Measurements from ENCODE around the gene FREM2. TPM values are rescaled to one million over a fixed set of nuclear protein-coding genes. Genes with fewer than 3 reads are reported as not detected.

Gene FREM2
- total and polyA plus RNA-seq, 2 donors from 2014 or later, result 3.6 to 16.9 TPM

DNA sequence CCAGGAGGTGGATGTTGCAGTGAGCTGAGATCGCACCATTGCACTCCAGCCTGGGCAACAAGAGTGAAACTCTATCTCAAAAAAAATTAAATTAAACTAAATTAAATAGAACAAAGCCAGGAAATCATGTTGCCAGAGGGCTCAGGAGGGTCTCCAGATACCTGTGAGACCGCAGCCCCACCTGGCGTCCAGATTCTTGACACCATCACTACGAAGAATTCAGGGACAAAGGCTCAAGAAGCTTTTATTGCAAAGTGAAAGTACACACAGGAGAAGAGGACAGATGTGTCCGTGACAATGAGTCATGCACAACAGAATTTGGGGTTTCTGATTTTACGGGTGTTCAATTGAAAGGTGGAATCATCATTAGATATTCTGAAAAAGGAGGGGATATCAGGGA is 227.2 kb downstream of the FREM2 start:
- no peak for TF ChIP-seq CTCF (IDR thresholded peaks at IDR 0.05; ENCODE audit: borderline replicate concordance, extremely low read depth, insufficient read depth)
- no peaks in the 10 kb centered on the region for H3K36me3 ChIP-seq (ENCODE audit: control insufficient read depth in 2 of 3, insufficient read depth in 3 of 3, low read length in 3 of 3)
- no peaks in the 10 kb centered on the region for H3K9me3 ChIP-seq (ENCODE audit: control insufficient read depth in 2 of 3, insufficient read depth in 1 of 3, low read length in 3 of 3)
- FAIRE-seq, result no peak
- H3K27ac ChIP-seq (ENCODE audit: low read depth in 2 of 2, low read length in 2 of 2), result no peak overlapping the region
- no peak for DNase-seq
- peaks cover 0 to 4% (median 0%) of the 10 kb centered on the region in 3 donors for H3K4me1 ChIP-seq (ENCODE audit: control insufficient read depth in 2 of 3, insufficient read depth in 2 of 3, low read depth in 1 of 3, low read length in 3 of 3)
- intact Hi-C loops (cut with DNase I), result no loop called here
- no peaks in the 10 kb centered on the region for H3K27me3 ChIP-seq (ENCODE audit: control insufficient read depth, insufficient read depth, low read length)
- H3K4me3 ChIP-seq (ENCODE audit: low read length in 3 of 3), result no peak overlapping the region
- no peak overlapping the region for H3K9ac ChIP-seq (ENCODE audit: low read length in 3 of 3)

DNA sequence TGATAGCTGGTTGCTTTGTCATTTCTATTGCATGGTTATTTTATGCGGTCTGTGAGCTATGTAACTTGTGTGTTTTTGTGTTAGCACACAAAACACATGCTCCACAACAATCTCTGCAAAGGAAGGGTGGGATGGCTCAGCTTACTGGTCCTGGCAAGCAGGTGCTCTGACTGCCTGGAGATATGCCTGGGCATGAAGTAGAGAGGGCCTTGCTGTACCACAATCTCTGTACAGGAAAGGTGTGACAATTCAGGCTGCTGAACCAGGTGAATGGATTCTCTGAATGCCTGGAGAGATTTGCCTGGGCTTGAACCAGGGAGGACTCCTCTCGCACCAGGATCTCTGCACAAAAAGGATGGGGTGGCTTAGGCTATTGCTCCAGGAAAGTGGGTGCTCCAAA is 234.2 kb downstream of the FREM2 start:
- intact Hi-C loops (cut with DNase I), result no loop called here
- H3K36me3 ChIP-seq (ENCODE audit: control insufficient read depth in 2 of 3, insufficient read depth in 3 of 3, low read length in 3 of 3), result no peaks in the 10 kb centered on the region
- no peaks in the 10 kb centered on the region for H3K4me1 ChIP-seq (ENCODE audit: control insufficient read depth in 2 of 3, insufficient read depth in 2 of 3, low read depth in 1 of 3, low read length in 3 of 3)
- DNase-seq (no peak), FAIRE-seq (no peak)
- no peaks in the 10 kb centered on the region for H3K9me3 ChIP-seq (ENCODE audit: control insufficient read depth in 2 of 3, insufficient read depth in 1 of 3, low read length in 3 of 3)
- no peak overlapping the region for H3K4me3 ChIP-seq (ENCODE audit: low read length in 3 of 3)
- no peak overlapping the region for H3K9ac ChIP-seq (ENCODE audit: low read length in 3 of 3)
- no peak overlapping the region for H3K27ac ChIP-seq (ENCODE audit: low read depth in 2 of 2, low read length in 2 of 2)
- TF ChIP-seq CTCF (IDR thresholded peaks at IDR 0.05; ENCODE audit: borderline replicate concordance, extremely low read depth, insufficient read depth), result no peak
- H3K27me3 ChIP-seq (ENCODE audit: control insufficient read depth, insufficient read depth, low read length), result no peaks in the 10 kb centered on the region

DNA sequence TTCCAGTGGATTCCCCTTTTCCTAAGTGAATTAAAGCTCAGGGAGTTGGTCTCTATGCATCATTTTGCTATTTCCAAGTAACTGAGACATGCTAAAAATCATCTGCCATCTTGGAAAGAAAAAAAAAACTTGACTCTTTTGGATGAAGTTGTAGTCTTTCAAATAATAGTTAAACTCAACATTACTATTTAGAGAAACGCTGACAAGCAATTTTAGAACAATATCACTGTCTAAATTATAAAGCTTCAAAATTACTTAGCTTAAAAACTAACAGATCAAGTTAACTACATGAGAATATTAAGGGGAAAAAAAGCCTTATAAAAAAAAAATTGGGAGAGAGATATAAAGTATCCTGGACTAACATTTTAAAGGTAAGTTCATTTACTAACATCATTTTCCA is 235.3 kb downstream of the FREM2 start:
- Histone ChIP-seq H3K4me3 (ENCODE audit: low read length in 3 of 3) (no peak overlapping the region), H3K9ac (ENCODE audit: low read length in 3 of 3) (no peak overlapping the region), H3K9me3 (ENCODE audit: control insufficient read depth in 2 of 3, insufficient read depth in 1 of 3, low read length in 3 of 3) (no peaks in the 10 kb centered on the region), H3K27me3 (ENCODE audit: control insufficient read depth, insufficient read depth, low read length) (no peaks in the 10 kb centered on the region), H3K4me1 (ENCODE audit: control insufficient read depth in 2 of 3, insufficient read depth in 2 of 3, low read depth in 1 of 3, low read length in 3 of 3) (no peaks in the 10 kb centered on the region), H3K27ac (ENCODE audit: low read depth in 2 of 2, low read length in 2 of 2) (no peak overlapping the region), H3K36me3 (ENCODE audit: control insufficient read depth in 2 of 3, insufficient read depth in 3 of 3, low read length in 3 of 3) (no peaks in the 10 kb centered on the region)
- no peak for TF ChIP-seq CTCF (IDR thresholded peaks at IDR 0.05; ENCODE audit: borderline replicate concordance, extremely low read depth, insufficient read depth)
- DNase-seq, result no peak
- FAIRE-seq, result peak; percentile 55
- intact Hi-C loops (cut with DNase I), result no loop called here

DNA sequence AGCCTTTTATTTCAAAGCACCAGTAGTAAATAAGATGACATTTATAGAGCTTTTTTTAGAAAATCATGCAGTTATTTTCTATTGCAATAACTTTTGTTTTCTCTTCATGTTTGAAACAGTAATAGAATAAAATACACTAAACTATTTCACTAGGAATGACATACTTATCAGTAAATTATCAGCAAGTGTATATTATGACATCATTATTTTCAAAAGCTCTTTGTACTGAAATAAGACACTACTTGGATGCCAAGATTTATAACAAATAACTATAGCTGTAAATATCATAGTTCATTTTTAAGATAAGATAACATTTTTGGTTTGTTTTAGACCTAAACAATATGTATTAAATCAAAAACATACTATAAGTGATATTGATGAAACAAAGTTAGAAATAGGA is 246.9 kb downstream of the FREM2 start:
- intact Hi-C loops (cut with DNase I), result no loop called here
- Histone ChIP-seq H3K27me3 (ENCODE audit: control insufficient read depth, insufficient read depth, low read length) (no peaks in the 10 kb centered on the region), H3K4me3 (ENCODE audit: low read length in 3 of 3) (no peak overlapping the region), H3K9ac (ENCODE audit: low read length in 3 of 3) (no peak overlapping the region), H3K4me1 (ENCODE audit: control insufficient read depth in 2 of 3, insufficient read depth in 2 of 3, low read depth in 1 of 3, low read length in 3 of 3) (no peaks in the 10 kb centered on the region), H3K27ac (ENCODE audit: low read depth in 2 of 2, low read length in 2 of 2) (no peak overlapping the region), H3K36me3 (ENCODE audit: control insufficient read depth in 2 of 3, insufficient read depth in 3 of 3, low read length in 3 of 3) (no peaks in the 10 kb centered on the region), H3K9me3 (ENCODE audit: control insufficient read depth in 2 of 3, insufficient read depth in 1 of 3, low read length in 3 of 3) (no peaks in the 10 kb centered on the region)
- TF ChIP-seq CTCF (IDR thresholded peaks at IDR 0.05; ENCODE audit: borderline replicate concordance, extremely low read depth, insufficient read depth), result no peak
- DNase-seq (no peak), FAIRE-seq (no peak)
